Neural cell (in vitro differentiated cells): ENCODE measurements around the gene LRP2.

Experiments used
- EP300 ChIP-seq: fragments of 450-650 bp; conservative IDR thresholded peaks from 2 replicates; pipeline ENCODE4 v1.6.1; 2014; ENCODE audit warnings: antibody characterized with exemption, mild to moderate bottlenecking, moderate library complexity; ENCODE audit not compliant: poor library complexity, severe bottlenecking
- EZH2 ChIP-seq: fragments of 200-600, 300-800 bp; shearing (Covaris generic), sonication (generic); IDR thresholded peaks from 2 replicates; pipeline ENCODE4 v1.6.1; 2014; ENCODE audit warnings: antibody characterized with exemption, low read length, borderline replicate concordance, mild to moderate bottlenecking; ENCODE audit not compliant: insufficient read depth, poor library complexity, severe bottlenecking
- POLR2AphosphoS5 ChIP-seq: IDR thresholded peaks from 2 replicates; pipeline ENCODE4 v1.6.1; 2012
- SMC3 ChIP-seq: fragments of 450-650 bp; conservative IDR thresholded peaks from 2 replicates; pipeline ENCODE4 v1.6.1; 2014; ENCODE audit warnings: antibody characterized with exemption, mild to moderate bottlenecking, moderate library complexity; ENCODE audit not compliant: poor library complexity
- TF ChIP-seq, protein P1 (sequence below): fragments of 450-650 bp; IDR thresholded peaks from 2 replicates; pipeline ENCODE4 v1.5.1; 2014; ENCODE audit warnings: antibody characterized with exemption, mild to moderate bottlenecking, moderate library complexity; ENCODE audit not compliant: poor library complexity, severe bottlenecking

DNA sequence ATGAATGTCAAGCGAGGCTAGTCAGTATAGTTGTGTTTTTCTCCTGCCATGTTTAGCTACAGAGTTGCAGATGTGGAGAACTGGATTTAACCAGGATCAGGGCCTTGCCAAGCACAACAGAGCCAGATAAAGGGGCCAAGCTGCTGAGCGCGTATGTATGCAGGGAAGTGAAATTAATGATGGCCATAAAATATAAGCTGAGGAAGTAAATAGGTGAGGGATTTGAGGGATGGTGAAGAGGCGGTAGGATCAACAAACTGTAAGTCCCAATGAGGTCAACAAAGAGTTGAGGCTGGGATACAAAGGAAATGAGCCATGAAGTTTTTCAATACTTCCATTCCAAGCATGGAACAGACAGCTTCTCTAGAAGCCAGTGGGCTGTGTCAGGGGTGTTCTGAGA lies 10.6 kb downstream of the LRP2 start:
- TF ChIP-seq, protein P1, sequence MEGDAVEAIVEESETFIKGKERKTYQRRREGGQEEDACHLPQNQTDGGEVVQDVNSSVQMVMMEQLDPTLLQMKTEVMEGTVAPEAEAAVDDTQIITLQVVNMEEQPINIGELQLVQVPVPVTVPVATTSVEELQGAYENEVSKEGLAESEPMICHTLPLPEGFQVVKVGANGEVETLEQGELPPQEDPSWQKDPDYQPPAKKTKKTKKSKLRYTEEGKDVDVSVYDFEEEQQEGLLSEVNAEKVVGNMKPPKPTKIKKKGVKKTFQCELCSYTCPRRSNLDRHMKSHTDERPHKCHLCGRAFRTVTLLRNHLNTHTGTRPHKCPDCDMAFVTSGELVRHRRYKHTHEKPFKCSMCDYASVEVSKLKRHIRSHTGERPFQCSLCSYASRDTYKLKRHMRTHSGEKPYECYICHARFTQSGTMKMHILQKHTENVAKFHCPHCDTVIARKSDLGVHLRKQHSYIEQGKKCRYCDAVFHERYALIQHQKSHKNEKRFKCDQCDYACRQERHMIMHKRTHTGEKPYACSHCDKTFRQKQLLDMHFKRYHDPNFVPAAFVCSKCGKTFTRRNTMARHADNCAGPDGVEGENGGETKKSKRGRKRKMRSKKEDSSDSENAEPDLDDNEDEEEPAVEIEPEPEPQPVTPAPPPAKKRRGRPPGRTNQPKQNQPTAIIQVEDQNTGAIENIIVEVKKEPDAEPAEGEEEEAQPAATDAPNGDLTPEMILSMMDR = no peak
- TF ChIP-seq EZH2 (no peak), POLR2AphosphoS5 (no peak), EP300 (no peak), SMC3 (no peak)
